ENCODE data around the gene LTBP1.
A peak's percentile ranks its signal among the peaks of the same experiment; 100 is the strongest.

Gene LTBP1

DNA sequence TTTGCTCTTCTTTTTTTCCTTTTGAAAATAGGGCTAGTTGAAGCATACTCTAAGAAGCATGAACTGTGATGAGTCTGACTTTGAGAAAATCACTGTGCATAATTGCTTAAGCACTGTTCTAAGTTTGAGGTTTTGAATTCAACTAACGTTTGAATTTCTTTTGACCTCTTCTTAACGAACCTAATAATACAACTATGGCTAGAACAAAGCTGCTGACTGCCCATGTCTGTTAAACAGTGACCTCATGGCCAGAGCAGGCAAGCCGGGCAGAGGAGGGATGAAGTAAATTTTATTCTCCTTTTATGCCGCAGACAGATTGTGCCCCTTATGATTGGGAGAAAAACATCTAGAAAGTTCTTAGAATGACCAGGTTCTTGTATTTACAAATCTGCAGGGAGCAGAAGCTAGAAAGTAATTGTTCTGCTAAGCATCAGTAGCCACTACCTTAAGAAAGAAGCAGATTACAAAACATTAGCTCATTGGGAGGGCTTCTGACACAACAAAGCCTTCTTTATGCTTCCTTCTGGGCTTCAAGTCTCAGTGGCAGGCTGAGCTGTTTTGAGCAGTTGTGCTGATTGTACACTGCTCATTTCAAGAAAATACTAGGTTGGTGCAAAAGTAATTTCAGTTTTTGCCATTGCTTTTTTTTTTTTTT lies 431.9 kb downstream of the LTBP1 start:
- peak; percentile 43 for DNase-seq (ENCODE audit: low read depth, low spot score)
- in situ Hi-C loops (cut with HindIII; ENCODE audit: low sequenced_read_pairs), result no loop called here
- TF ChIP-seq CTCF (IDR thresholded peaks at IDR 0.05; ENCODE audit: low read depth, low read length), result no peak
- H3K4me3 ChIP-seq (ENCODE audit: low read depth, low read length), result no peak overlapping the region

GRCh38 chr2:33380001-33380609 lies 433.4 kb downstream of the LTBP1 start:
- in situ Hi-C loops (cut with HindIII; ENCODE audit: low sequenced_read_pairs), result no loop called here
- no peak for DNase-seq (ENCODE audit: low read depth, low spot score)

DNA sequence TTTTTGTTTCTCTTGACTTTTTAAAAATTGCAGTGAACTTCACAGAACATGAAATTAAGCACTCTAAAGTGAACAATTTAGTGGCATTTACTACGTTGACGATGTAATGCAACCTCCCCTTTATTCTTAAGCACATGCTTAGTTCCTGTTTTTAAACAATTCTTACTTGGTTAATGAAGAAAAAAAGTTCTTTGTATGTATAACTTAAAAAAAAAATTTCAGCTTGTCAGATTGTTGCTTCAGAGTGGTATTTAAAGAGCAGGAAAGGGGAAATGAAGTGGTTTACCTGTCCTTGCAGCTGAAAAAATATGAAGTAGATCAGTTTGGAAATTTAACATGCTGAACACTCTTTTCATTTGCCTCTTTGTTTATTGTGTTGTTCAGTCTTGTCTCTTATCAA lies 434.0 kb downstream of the LTBP1 start:
- no peak for TF ChIP-seq CTCF (IDR thresholded peaks at IDR 0.05; ENCODE audit: low read depth, low read length)
- H3K4me3 ChIP-seq (ENCODE audit: low read depth, low read length), result no peak overlapping the region
- DNase-seq (ENCODE audit: low read depth, low spot score), result no peak
- in situ Hi-C loops (cut with HindIII; ENCODE audit: low sequenced_read_pairs), result no loop called here

More at GRCh38 chr2:33380001-33380609, 433.4 kb downstream of the LTBP1 start:
- peak; percentile 67 for TF ChIP-seq CTCF (IDR thresholded peaks at IDR 0.05; ENCODE audit: low read depth, low read length)
- no peak overlapping the region for H3K4me3 ChIP-seq (ENCODE audit: low read depth, low read length)

DNA sequence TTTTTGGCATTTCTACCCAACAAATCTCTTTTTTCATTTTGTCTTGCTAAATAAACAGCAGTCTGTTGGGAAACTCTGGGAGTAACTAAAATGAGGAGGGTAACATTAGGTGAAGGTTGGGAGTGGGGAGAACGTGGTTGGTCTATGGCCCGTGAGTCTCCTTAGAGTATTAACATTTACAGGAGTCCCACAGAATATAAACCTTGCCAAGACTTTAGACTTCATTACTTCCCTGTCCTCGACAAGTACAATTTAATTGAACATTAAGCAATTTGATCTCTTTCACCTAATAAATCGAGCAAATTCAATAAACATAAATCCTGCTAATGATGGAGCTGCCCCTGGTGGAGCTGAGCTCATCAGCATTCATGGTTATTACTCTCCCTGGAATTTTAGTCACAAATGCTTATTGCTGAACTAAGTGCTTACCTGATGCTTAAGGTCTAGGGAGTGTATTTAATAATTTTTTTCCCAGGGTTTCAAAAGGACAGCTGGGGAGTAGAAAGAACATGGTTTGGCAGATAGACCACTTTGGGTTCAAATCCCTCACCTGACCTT lies 434.6 kb downstream of the LTBP1 start:
- in situ Hi-C loops (cut with HindIII; ENCODE audit: low sequenced_read_pairs), result no loop called here
- TF ChIP-seq CTCF (IDR thresholded peaks at IDR 0.05; ENCODE audit: low read depth, low read length), result no peak

GRCh38 chr2:33383855-33384598 lies 437.3 kb downstream of the LTBP1 start:
- no peak for DNase-seq (ENCODE audit: low read depth, low spot score)
- TF ChIP-seq CTCF (IDR thresholded peaks at IDR 0.05; ENCODE audit: low read depth, low read length), result no peak
- in situ Hi-C loops (cut with HindIII; ENCODE audit: low sequenced_read_pairs), result no loop called here
- H3K4me3 ChIP-seq (ENCODE audit: low read depth, low read length), result no peak overlapping the region

More for the DNA sequence above, 434.6 kb downstream of the LTBP1 start:
- DNase-seq (ENCODE audit: low read depth, low spot score), result no peak
- no peak overlapping the region for H3K4me3 ChIP-seq (ENCODE audit: low read depth, low read length)

GRCh38 chr2:33384599-33384961 lies 437.8 kb downstream of the LTBP1 start:
- no peak for TF ChIP-seq CTCF (IDR thresholded peaks at IDR 0.05; ENCODE audit: low read depth, low read length)
- DNase-seq (ENCODE audit: low read depth, low spot score), result no peak
- no peak overlapping the region for H3K4me3 ChIP-seq (ENCODE audit: low read depth, low read length)
- in situ Hi-C loops (cut with HindIII; ENCODE audit: low sequenced_read_pairs), result no loop called here

Data from astrocyte of the spinal cord (primary cell).